HEK293 (cell line): Measurements from ENCODE around the gene UBE2Q1.

Experiments
- BCL11B ChIP-seq: fragments of 450-650 bp; formaldehyde crosslinking; IDR thresholded peaks from 2 replicates; pipeline ENCODE4 v1.5.1; 2016; ENCODE audit warnings: low read depth, missing biosample characterization, missing genetic modification characterization
- GLI2 ChIP-seq: fragments of 450-650 bp; formaldehyde crosslinking; IDR thresholded peaks from 2 replicates; pipeline ENCODE4; 2017; ENCODE audit warnings: missing biosample characterization, missing genetic modification characterization, low read depth, borderline replicate concordance
- GLIS1 ChIP-seq: fragments of 450-650 bp; formaldehyde crosslinking; IDR thresholded peaks from 2 replicates; pipeline ENCODE4 v1.5.1; 2016; ENCODE audit warnings: missing biosample characterization, missing genetic modification characterization
- KLF8 ChIP-seq: fragments of 450-650 bp; formaldehyde crosslinking; IDR thresholded peaks from 2 replicates; pipeline ENCODE4 v1.5.1; 2016; ENCODE audit warnings: missing biosample characterization, missing genetic modification characterization
- MZF1 ChIP-seq: fragments of 450-650 bp; formaldehyde crosslinking; IDR thresholded peaks from 2 replicates; pipeline ENCODE4 v1.5.1; 2017; ENCODE audit warnings: missing biosample characterization, missing genetic modification characterization, borderline replicate concordance
- OSR2 ChIP-seq: fragments of 450-650 bp; formaldehyde crosslinking; IDR thresholded peaks from 2 replicates; pipeline ENCODE4 v1.5.1; 2016; ENCODE audit warnings: missing biosample characterization, missing genetic modification characterization
- OVOL3 ChIP-seq: fragments of 450-650 bp; formaldehyde crosslinking; IDR thresholded peaks from 2 replicates; pipeline ENCODE4 v1.5.1; 2016; ENCODE audit warnings: missing biosample characterization, missing genetic modification characterization
- PRDM10 ChIP-seq: fragments of 450-650 bp; formaldehyde crosslinking; IDR thresholded peaks from 2 replicates; pipeline ENCODE4 v1.5.1; 2016; ENCODE audit warnings: missing biosample characterization, missing genetic modification characterization
- PRDM6 ChIP-seq: fragments of 450-650 bp; formaldehyde crosslinking; IDR thresholded peaks from 2 replicates; pipeline ENCODE4 v1.5.1; 2017; ENCODE audit warnings: missing biosample characterization, missing genetic modification characterization
- SALL2 ChIP-seq: fragments of 450-650 bp; formaldehyde crosslinking; IDR thresholded peaks from 2 replicates; pipeline ENCODE4 v1.5.0; 2017; ENCODE audit warnings: missing biosample characterization, mild to moderate bottlenecking, missing genetic modification characterization, borderline replicate concordance
- WT1 ChIP-seq: fragments of 450-650 bp; formaldehyde crosslinking; IDR thresholded peaks from 2 replicates; pipeline ENCODE4 v1.5.1; 2016; ENCODE audit warnings: missing biosample characterization, missing genetic modification characterization
- ZIC2 ChIP-seq: fragments of 450-650 bp; formaldehyde crosslinking; IDR thresholded peaks from 2 replicates; pipeline ENCODE4 v1.5.1; 2016; ENCODE audit warnings: missing biosample characterization, missing genetic modification characterization
- ZNF121 ChIP-seq: fragments of 450-650 bp; formaldehyde crosslinking; IDR thresholded peaks from 2 replicates; pipeline ENCODE4 v1.5.1; 2016; ENCODE audit warnings: missing biosample characterization, missing genetic modification characterization
- ZNF174 ChIP-seq: fragments of 450-650 bp; formaldehyde crosslinking; IDR thresholded peaks from 2 replicates; pipeline ENCODE4 v1.5.0; 2017; ENCODE audit warnings: missing biosample characterization, mild to moderate bottlenecking, missing genetic modification characterization
- ZNF211 ChIP-seq: fragments of 450-650 bp; formaldehyde crosslinking; IDR thresholded peaks from 2 replicates; pipeline ENCODE4 v1.5.1; 2016; ENCODE audit warnings: low read depth, missing biosample characterization, missing genetic modification characterization
- ZNF266 ChIP-seq: fragments of 450-650 bp; formaldehyde crosslinking; IDR thresholded peaks from 2 replicates; pipeline ENCODE4 v1.5.1; 2016; ENCODE audit warnings: missing biosample characterization, missing genetic modification characterization, low read depth
- ZNF302 ChIP-seq: fragments of 450-650 bp; formaldehyde crosslinking; IDR thresholded peaks from 2 replicates; pipeline ENCODE4 v1.5.1; 2016; ENCODE audit warnings: missing biosample characterization, missing genetic modification characterization, low read depth
- ZNF341 ChIP-seq: fragments of 450-650 bp; formaldehyde crosslinking; IDR thresholded peaks from 2 replicates; pipeline ENCODE4; 2016; ENCODE audit warnings: low read depth, missing biosample characterization, missing genetic modification characterization
- ZNF350 ChIP-seq: fragments of 450-650 bp; formaldehyde crosslinking; IDR thresholded peaks from 2 replicates; pipeline ENCODE4 v1.5.0; 2017; ENCODE audit warnings: missing biosample characterization, mild to moderate bottlenecking, missing genetic modification characterization
- ZNF394 ChIP-seq: fragments of 450-650 bp; formaldehyde crosslinking; IDR thresholded peaks from 2 replicates; pipeline ENCODE4 v1.5.1; 2016; ENCODE audit warnings: missing biosample characterization, missing genetic modification characterization, mild to moderate bottlenecking, moderate library complexity, borderline replicate concordance
- ZNF404 ChIP-seq: fragments of 450-650 bp; formaldehyde crosslinking; IDR thresholded peaks from 2 replicates; pipeline ENCODE4 v1.5.1; 2017; ENCODE audit warnings: missing biosample characterization, missing genetic modification characterization
- ZNF416 ChIP-seq: fragments of 450-650 bp; formaldehyde crosslinking; IDR thresholded peaks from 2 replicates; pipeline ENCODE4 v1.5.1; 2016; ENCODE audit warnings: missing biosample characterization, missing genetic modification characterization
- ZNF433 ChIP-seq: fragments of 450-650 bp; formaldehyde crosslinking; IDR thresholded peaks from 2 replicates; pipeline ENCODE4 v1.5.1; 2016; ENCODE audit warnings: missing biosample characterization, missing genetic modification characterization, low read depth
- ZNF513 ChIP-seq: fragments of 450-650 bp; IDR thresholded peaks from 2 replicates; pipeline ENCODE4 v1.5.1; 2018; ENCODE audit warnings: missing biosample characterization, missing genetic modification characterization
- ZNF558 ChIP-seq: fragments of 450-650 bp; formaldehyde crosslinking; IDR thresholded peaks from 2 replicates; pipeline ENCODE4 v1.5.1; 2016; ENCODE audit warnings: missing biosample characterization, missing genetic modification characterization
- ZNF560 ChIP-seq: fragments of 450-650 bp; formaldehyde crosslinking; IDR thresholded peaks from 2 replicates; pipeline ENCODE4 v1.5.1; 2017; ENCODE audit warnings: missing biosample characterization, missing genetic modification characterization, borderline replicate concordance
- ZNF626 ChIP-seq: fragments of 450-650 bp; sonication (Bioruptor Pico); formaldehyde crosslinking; IDR thresholded peaks from 2 replicates; pipeline ENCODE4 v1.5.1; 2018; ENCODE audit warnings: missing biosample characterization, missing genetic modification characterization, inconsistent platforms
- ZNF658 ChIP-seq: fragments of 450-650 bp; formaldehyde crosslinking; IDR thresholded peaks from 2 replicates; pipeline ENCODE4; 2016; ENCODE audit warnings: missing biosample characterization, missing genetic modification characterization
- ZNF701 ChIP-seq: fragments of 450-650 bp; formaldehyde crosslinking; IDR thresholded peaks from 2 replicates; pipeline ENCODE4 v1.5.1; 2016; ENCODE audit warnings: missing biosample characterization, missing genetic modification characterization
- ZNF707 ChIP-seq: fragments of 450-650 bp; formaldehyde crosslinking; IDR thresholded peaks from 2 replicates; pipeline ENCODE4 v1.5.1; 2016; ENCODE audit warnings: missing biosample characterization, missing genetic modification characterization
- ZNF776 ChIP-seq: fragments of 450-650 bp; formaldehyde crosslinking; IDR thresholded peaks from 2 replicates; pipeline ENCODE4 v1.5.0; 2017; ENCODE audit warnings: missing biosample characterization, missing genetic modification characterization, borderline replicate concordance
- ZSCAN16 ChIP-seq: fragments of 450-650 bp; formaldehyde crosslinking; IDR thresholded peaks from 2 replicates; pipeline ENCODE4 v1.5.1; 2016; ENCODE audit warnings: missing biosample characterization, missing genetic modification characterization
- ZSCAN23 ChIP-seq: fragments of 450-650 bp; formaldehyde crosslinking; IDR thresholded peaks from 2 replicates; pipeline ENCODE4 v1.5.1; 2016; ENCODE audit warnings: missing biosample characterization, missing genetic modification characterization
- ZXDB ChIP-seq: fragments of 450-650 bp; formaldehyde crosslinking; IDR thresholded peaks from 2 replicates; pipeline ENCODE4 v1.5.1; 2016; ENCODE audit warnings: missing biosample characterization, missing genetic modification characterization
- TF ChIP-seq, protein P1 (sequence below): fragments of 450-650 bp; formaldehyde crosslinking; IDR thresholded peaks from 2 replicates; pipeline ENCODE4 v1.5.1; 2016; ENCODE audit warnings: missing biosample characterization, missing genetic modification characterization

The UBE2Q1 gene

DNA sequence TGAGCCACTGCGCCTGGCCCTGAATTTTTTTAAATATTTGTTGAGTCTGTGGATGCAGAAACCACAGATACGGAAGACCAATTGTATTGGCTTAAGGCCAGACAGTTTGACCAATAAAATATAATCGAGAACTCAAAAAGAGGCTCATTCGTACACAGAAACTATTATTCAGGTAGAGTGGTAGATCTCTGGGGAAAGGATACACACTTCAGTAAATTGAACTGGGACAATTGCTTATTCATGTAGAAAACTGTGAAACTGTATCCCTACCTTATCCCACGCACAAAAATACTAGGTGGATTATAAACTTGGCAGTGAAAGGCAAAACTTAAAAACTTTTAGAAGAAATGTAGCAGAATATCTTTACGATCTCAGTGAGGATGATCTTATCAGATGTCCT lies 31.3 kb downstream of the UBE2Q1 start (continued):
- TF ChIP-seq ZNF558 (tag by site-specific recombination) (no peak), ZNF560 (no peak), MZF1 (tag by site-specific recombination) (peak; percentile 77; the same call in 1 of the 2 replicates), ZNF626 (tag by site-specific recombination) (no peak), KLF8 (tag by site-specific recombination) (peak; percentile 75), OVOL3 (peak; percentile 77; the same call in 1 of the 2 replicates), WT1 (tag by site-specific recombination) (peak; percentile 34; the same call in 1 of the 2 replicates), ZSCAN23 (tag by site-specific recombination) (0 out of 2 replicates have a peak, but pooled peaks have one; percentile 13), ZNF658 (no peak), OSR2 (tag by site-specific recombination) (peak; percentile 93), ZNF121 (tag by site-specific recombination) (no peak), ZXDB (tag by site-specific recombination) (peak; percentile 87), ZNF394 (tag by site-specific recombination) (no peak), GLIS1 (tag by site-specific recombination) (0 out of 2 replicates have a peak, but pooled peaks have one; percentile 27), PRDM10 (tag by site-specific recombination) (peak; percentile 49; the same call in 1 of the 2 replicates), ZSCAN16 (tag by site-specific recombination) (no peak), PRDM6 (peak; percentile 98), ZNF350 (tag by site-specific recombination) (no peak), ZNF174 (tag by site-specific recombination) (no peak), ZNF341 (no peak), ZNF404 (tag by site-specific recombination) (no peak), ZNF211 (tag by site-specific recombination) (no peak), SALL2 (tag by site-specific recombination) (no peak), ZNF776 (tag by site-specific recombination) (no peak), ZNF302 (tag by site-specific recombination) (no peak), ZIC2 (no peak), ZNF416 (no peak), ZNF433 (tag by site-specific recombination) (no peak), ZNF701 (tag by site-specific recombination) (no peak), BCL11B (tag by site-specific recombination) (no peak), ZNF707 (tag by site-specific recombination) (no peak), ZNF266 (tag by site-specific recombination) (no peak), GLI2 (tag by site-specific recombination) (no peak), ZNF513 (tag by site-specific recombination) (no peak)
- TF ChIP-seq, protein P1, sequence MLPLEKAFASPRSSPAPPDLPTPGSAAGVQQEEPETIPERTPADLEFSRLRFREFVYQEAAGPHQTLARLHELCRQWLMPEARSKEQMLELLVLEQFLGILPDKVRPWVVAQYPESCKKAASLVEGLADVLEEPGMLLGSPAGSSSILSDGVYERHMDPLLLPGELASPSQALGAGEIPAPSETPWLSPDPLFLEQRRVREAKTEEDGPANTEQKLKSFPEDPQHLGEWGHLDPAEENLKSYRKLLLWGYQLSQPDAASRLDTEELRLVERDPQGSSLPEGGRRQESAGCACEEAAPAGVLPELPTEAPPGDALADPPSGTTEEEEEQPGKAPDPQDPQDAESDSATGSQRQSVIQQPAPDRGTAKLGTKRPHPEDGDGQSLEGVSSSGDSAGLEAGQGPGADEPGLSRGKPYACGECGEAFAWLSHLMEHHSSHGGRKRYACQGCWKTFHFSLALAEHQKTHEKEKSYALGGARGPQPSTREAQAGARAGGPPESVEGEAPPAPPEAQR (tag by site-specific recombination), result no peak
